Thyroid gland (tissue), 4 donors: ENCODE data around the gene DTHD1. TPM values are rescaled to one million over a fixed set of nuclear protein-coding genes. Genes with fewer than 3 reads are reported as not detected.

Source experiments
- DNase-seq, 2 donors: peaks; one replicate each; pipeline ENCODE4 v3.0.0-alpha.2; 2019
- H3K27ac ChIP-seq, 3 donors: fragments of 200-600 bp; sonication (generic); 1 replicate in 2 of 3; 2 replicates in 1 of 3; pipeline ENCODE4 v1.5.1; 2016 to 2019; ENCODE audit warnings: mild to moderate bottlenecking in 1 of 3, moderate library complexity in 1 of 3
- H3K27me3 ChIP-seq: fragments of 200-600 bp; sonication (generic); one replicate; pipeline ENCODE4 v1.5.1; 2019
- H3K36me3 ChIP-seq, 2 donors: fragments of 200-600 bp; sonication (generic); one replicate each; pipeline ENCODE4 v1.5.1; 2016 to 2019
- H3K4me1 ChIP-seq, 2 donors: fragments of 200-600 bp; sonication (generic); one replicate each; pipeline ENCODE4 v1.5.1; 2017 to 2019
- H3K4me3 ChIP-seq, 3 donors: fragments of 200-600 bp; sonication (generic); replicated peaks in 1 of 3; 1 replicate in 2 of 3; 2 replicates in 1 of 3; pipeline ENCODE4 v1.5.1; 2016; ENCODE audit warnings: mild to moderate bottlenecking in 1 of 3
- H3K9me3 ChIP-seq: fragments of 200-600 bp; sonication (generic); one replicate; pipeline ENCODE4 v1.5.1; 2017
- CTCF ChIP-seq, 6 experiments: fragments of 200-600 bp in 3 of 6; fragments of 450-650 bp in 3 of 6; sonication (generic) in 3 of 6; IDR thresholded peaks; one replicate each; pipeline ENCODE4 v1.5.1; 2016 to 2019; ENCODE audit warnings: antibody characterized with exemption in 6 of 6, mild to moderate bottlenecking in 2 of 6, inconsistent platforms in 1 of 6, moderate library complexity in 1 of 6
- POLR2A ChIP-seq, 2 donors: fragments of 450-650 bp; IDR thresholded peaks; one replicate each; pipeline ENCODE4 v1.6.1; 2017; ENCODE audit warnings: antibody characterized with exemption in 2 of 2, mild to moderate bottlenecking in 2 of 2, moderate library complexity in 1 of 2
- WGBS, 2 donors: methylation state at CpG; one replicate each; pipeline ENCODE4 v1.1.5; 2017; 5-methylcytosine and 5-hydroxymethylcytosine counted together
- intact Hi-C: fragments of 100-400 bp; cut with DNase I; formaldehyde crosslinking; loops from one replicate; pipeline ENCODE4 v1.15.1; 2023
- total RNA-seq, 4 donors: library from RNA; depleted of rRNA; stranded (reverse); fragments of >200 nt; gene quantifications; one replicate each; pipeline ENCODE4 v1.2.3, GENCODE V29; 2016

Gene DTHD1
- total RNA-seq, 4 donors from 2014 or later = 0.27 to 0.71 (median 0.52) TPM

- Histone ChIP-seq H3K4me1 (peaks cover 0 to 4% of the 10 kb centered on the region in 2 donors), H3K27ac (no peak overlapping the region), H3K27me3 (no peaks in the 10 kb centered on the region), H3K36me3 (no peaks in the 10 kb centered on the region), H3K9me3 (no peaks in the 10 kb centered on the region), H3K4me3 (no peak overlapping the region)
- 82 to 93% methylated on average over 7 of the region's 7 CpGs for WGBS, 2 donors
- no peak for DNase-seq
- TF ChIP-seq CTCF (IDR thresholded peaks at IDR 0.05) (no peak), POLR2A (IDR thresholded peaks at IDR 0.05) (no peak)
- intact Hi-C loops = no loop called here
Measured at GRCh38 chr4:36332023-36332781, 50.8 kb downstream of the DTHD1 start.

DNA sequence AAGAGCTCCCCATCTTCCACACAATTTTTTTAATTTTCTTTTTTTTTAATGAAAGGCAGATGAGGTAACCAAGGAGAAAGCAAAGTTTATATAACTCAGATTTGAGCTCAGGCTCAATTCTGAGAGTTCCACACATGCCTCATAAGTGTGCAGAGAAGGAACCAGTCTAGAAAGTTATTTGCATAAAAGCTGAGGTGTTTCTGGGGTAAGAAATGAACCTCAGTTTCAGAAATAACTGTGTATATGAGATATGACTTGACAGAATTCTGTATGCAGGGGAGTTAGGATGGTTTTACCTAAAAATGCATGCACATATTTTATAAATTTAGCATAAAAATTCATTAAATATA, 51.3 kb downstream of the DTHD1 start:
- Histone ChIP-seq H3K9me3 (no peaks in the 10 kb centered on the region), H3K36me3 (no peaks in the 10 kb centered on the region), H3K27ac (no peak overlapping the region), H3K27me3 (no peaks in the 10 kb centered on the region), H3K4me1 (peaks cover 0 to 4% of the 10 kb centered on the region in 2 donors), H3K4me3 (no peak overlapping the region)
- no peak for TF ChIP-seq POLR2A (IDR thresholded peaks at IDR 0.05)
- DNase-seq = no peak
- intact Hi-C loops = no loop called here

DNA sequence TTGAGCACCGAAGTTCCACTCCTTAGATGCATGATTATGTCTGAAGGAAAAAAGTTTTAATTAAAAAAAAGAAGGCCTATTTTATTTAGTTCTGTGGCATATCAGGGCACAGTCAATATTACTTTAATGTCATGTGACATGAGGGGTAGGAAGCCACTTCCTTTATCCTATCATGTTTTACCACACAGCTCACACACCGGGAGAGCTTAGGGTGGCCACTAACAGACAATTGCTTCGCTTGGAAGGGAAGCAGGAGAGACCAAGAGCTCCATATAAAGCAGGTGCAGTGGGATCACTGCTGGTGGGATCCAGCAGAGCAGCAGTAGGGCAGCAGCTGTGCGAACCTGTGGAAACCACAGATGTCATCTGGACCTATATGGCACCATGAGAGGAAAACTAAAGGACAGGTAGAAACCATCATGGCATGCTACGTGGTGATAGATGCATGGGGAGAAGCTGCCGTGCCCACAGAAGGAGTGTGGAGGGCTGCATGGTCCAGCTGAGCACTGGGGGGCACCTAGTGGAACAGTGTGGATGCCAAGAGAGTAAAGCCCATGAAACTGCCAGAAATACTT, 52.0 kb downstream of the DTHD1 start:
- H3K9me3 ChIP-seq = no peaks in the 10 kb centered on the region
- intact Hi-C loops = no loop called here
- peaks cover 0 to 4% of the 10 kb centered on the region in 2 donors for H3K4me1 ChIP-seq
- H3K27me3 ChIP-seq = no peaks in the 10 kb centered on the region
- H3K36me3 ChIP-seq = no peaks in the 10 kb centered on the region
- no peak overlapping the region for H3K4me3 ChIP-seq
- no peak overlapping the region for H3K27ac ChIP-seq
- DNase-seq = no peak
- TF ChIP-seq POLR2A (IDR thresholded peaks at IDR 0.05) (no peak), CTCF (IDR thresholded peaks at IDR 0.05) (no peak)
- 92 to 99% methylated on average over 6 of the region's 6 CpGs for WGBS, 2 donors

- Histone ChIP-seq H3K9me3 (no peaks in the 10 kb centered on the region), H3K27ac (no peak overlapping the region), H3K27me3 (no peaks in the 10 kb centered on the region), H3K4me1 (peaks cover 0 to 4% of the 10 kb centered on the region in 2 donors), H3K36me3 (no peaks in the 10 kb centered on the region), H3K4me3 (no peak overlapping the region)
- DNase-seq = no peak
- intact Hi-C loops = no loop called here
- WGBS, 2 donors = 58 to 59% methylated on average over 1 of the region's 1 CpG
- TF ChIP-seq CTCF (IDR thresholded peaks at IDR 0.05) (no peak), POLR2A (IDR thresholded peaks at IDR 0.05) (no peak)
Measured at GRCh38 chr4:36337665-36338185, 56.3 kb downstream of the DTHD1 start.

GRCh38 chr4:36338973-36339372, 57.6 kb downstream of the DTHD1 start:
- Histone ChIP-seq H3K4me1 (peaks cover 9% of the 10 kb centered on the region in 2 donors), H3K4me3 (no peak overlapping the region), H3K9me3 (no peaks in the 10 kb centered on the region), H3K27me3 (no peaks in the 10 kb centered on the region), H3K27ac (no peak overlapping the region), H3K36me3 (no peaks in the 10 kb centered on the region)
- WGBS, 2 donors = 61 to 92% methylated on average over 3 of the region's 3 CpGs
- intact Hi-C loops = no loop called here
- TF ChIP-seq POLR2A (IDR thresholded peaks at IDR 0.05) = no peak
- TF ChIP-seq CTCF (IDR thresholded peaks at IDR 0.05) = no peak
- DNase-seq = no peak
